WTC11 (cell line): ENCODE results near the gene SLC25A21. TPM values are rescaled to one million over a fixed set of nuclear protein-coding genes. Genes with fewer than 3 reads are reported as not detected.

Source experiments
- ATAC-seq: fragments of 200-7000 bp; cut with Tn5 transposase; 2 replicates; pipeline ENCODE4 v1.10.0; 2021; ENCODE audit warnings: mild to moderate bottlenecking, moderate library complexity
- CTCF ChIA-PET: fragments of 300-600 bp; sonication (Branson Sonifier 250); formaldehyde crosslinking; loops from one replicate; lab custom pipeline; 2021; ENCODE audit warnings: antibody characterized with exemption; lab: Charles Lee
- POLR2A ChIA-PET: fragments of 350-600 bp; sonication (Branson Sonifier 250); formaldehyde crosslinking; loops from one replicate; lab custom pipeline; 2021; ENCODE audit warnings: antibody characterized with exemption; lab: Charles Lee
- DNase-seq: peaks from one replicate; pipeline ENCODE4 v3.0.0; 2021; ENCODE audit warnings: low spot score
- H3K27ac Mint-ChIP-seq: 2 replicates; pipeline ENCODE4 v1.8.0; 2021; ENCODE audit warnings: mixed read lengths
- H3K27me3 Mint-ChIP-seq: 2 replicates; pipeline ENCODE4 v1.8.0; 2021; ENCODE audit warnings: low read depth, mild to moderate bottlenecking, moderate library complexity, mixed read lengths
- H3K36me3 Mint-ChIP-seq: 2 replicates; pipeline ENCODE4 v1.8.0; 2021; ENCODE audit warnings: mixed read lengths
- H3K4me1 Mint-ChIP-seq: 2 replicates; pipeline ENCODE4 v1.8.0; 2022; ENCODE audit warnings: mixed read lengths
- H3K4me3 Mint-ChIP-seq: 2 replicates; pipeline ENCODE4 v1.8.0; 2021; ENCODE audit warnings: mild to moderate bottlenecking, moderate library complexity, mixed read lengths
- H3K9me3 Mint-ChIP-seq: 2 replicates; pipeline ENCODE4 v1.8.0; 2021; ENCODE audit warnings: mixed read lengths
- CDX4 ChIP-seq: fragments of 250-450 bp; sonication (Bioruptor Pico); IDR thresholded peaks from 2 replicates; pipeline ENCODE4 v1.9.0; 2021; ENCODE audit warnings: moderate library complexity, mild to moderate bottlenecking, inconsistent platforms, borderline replicate concordance
- CTCF ChIP-seq: fragments of 200-600 bp; IDR thresholded peaks from 2 replicates; pipeline ENCODE4 v1.8.0; 2022; ENCODE audit warnings: antibody characterized with exemption
- E2F4 ChIP-seq: sonication (generic); formaldehyde crosslinking; IDR thresholded peaks from 2 replicates; pipeline ENCODE4 v1.8.1; 2022; ENCODE audit warnings: low read depth, mild to moderate bottlenecking, moderate library complexity, missing genetic modification reagents, borderline replicate concordance
- ELF4 ChIP-seq: sonication (generic); formaldehyde crosslinking; IDR thresholded peaks from 2 replicates; pipeline ENCODE4 v1.8.1; 2022; ENCODE audit warnings: low read depth, mild to moderate bottlenecking, moderate library complexity, missing genetic modification reagents
- ESRRA ChIP-seq: sonication (generic); formaldehyde crosslinking; IDR thresholded peaks from 2 replicates; pipeline ENCODE4 v1.8.1; 2022; ENCODE audit warnings: mild to moderate bottlenecking, missing genetic modification reagents, borderline replicate concordance
- FOXK1 ChIP-seq: sonication (generic); formaldehyde crosslinking; IDR thresholded peaks from 2 replicates; pipeline ENCODE4 v1.8.0; 2022; ENCODE audit warnings: mild to moderate bottlenecking, moderate library complexity, missing genetic modification reagents
- GRHL2 ChIP-seq: fragments of 250-450 bp; sonication (Bioruptor Pico); IDR thresholded peaks from 2 replicates; pipeline ENCODE4 v1.8.0; 2022; ENCODE audit warnings: mild to moderate bottlenecking, moderate library complexity; ENCODE audit not compliant: insufficient replicate concordance, severe bottlenecking
- KAT7 ChIP-seq: sonication (generic); formaldehyde crosslinking; IDR thresholded peaks from 2 replicates; pipeline ENCODE4 v1.8.1; 2023; ENCODE audit warnings: missing genetic modification reagents, mild to moderate bottlenecking, borderline replicate concordance
- NR1H2 ChIP-seq: sonication (generic); formaldehyde crosslinking; IDR thresholded peaks from 2 replicates; pipeline ENCODE4 v1.9.0; 2021; ENCODE audit warnings: mild to moderate bottlenecking, moderate library complexity, missing genetic modification reagents
- OVOL2 ChIP-seq: fragments of 250-450 bp; sonication (Bioruptor Pico); IDR thresholded peaks from 2 replicates; pipeline ENCODE4 v1.9.0; 2021; ENCODE audit warnings: mild to moderate bottlenecking, borderline replicate concordance
- STAT6 ChIP-seq: sonication (generic); formaldehyde crosslinking; conservative IDR thresholded peaks from 2 replicates; pipeline ENCODE4 v1.8.1; 2023; ENCODE audit warnings: mild to moderate bottlenecking, low read depth, missing genetic modification reagents, moderate library complexity
- TP53 ChIP-seq: sonication (generic); formaldehyde crosslinking; IDR thresholded peaks from 2 replicates; pipeline ENCODE4 v1.8.1; 2023; ENCODE audit warnings: mild to moderate bottlenecking, missing genetic modification reagents
- ZBTB43 ChIP-seq: sonication (generic); formaldehyde crosslinking; IDR thresholded peaks from 2 replicates; pipeline ENCODE4 v1.8.1; 2023; ENCODE audit warnings: mild to moderate bottlenecking, missing genetic modification reagents
- ZNF138 ChIP-seq: sonication (generic); formaldehyde crosslinking; conservative IDR thresholded peaks from 2 replicates; pipeline ENCODE4 v1.8.1; 2022; ENCODE audit warnings: mild to moderate bottlenecking, moderate library complexity, missing genetic modification reagents
- ZNF219 ChIP-seq: sonication (generic); formaldehyde crosslinking; IDR thresholded peaks from 2 replicates; pipeline ENCODE4 v1.8.0; 2023; ENCODE audit warnings: missing genetic modification reagents, mild to moderate bottlenecking, borderline replicate concordance
- ZNF416 ChIP-seq: fragments of 250-450 bp; sonication (Bioruptor Pico); IDR thresholded peaks from 2 replicates; pipeline ENCODE4 v1.9.0; 2021; ENCODE audit warnings: mild to moderate bottlenecking, inconsistent platforms
- ZSCAN18 ChIP-seq: fragments of 250-450 bp; sonication (Bioruptor Pico); IDR thresholded peaks from 2 replicates; pipeline ENCODE4 v2.1.2; 2022; ENCODE audit warnings: mild to moderate bottlenecking, moderate library complexity
- total RNA-seq: library from RNA; stranded (reverse); gene quantifications from 3 replicates; pipeline ENCODE4 v1.2.3, GENCODE V29; 2021
- TF ChIP-seq, protein P1 (sequence below): sonication (generic); formaldehyde crosslinking; IDR thresholded peaks from 2 replicates; pipeline ENCODE4 v1.8.1; 2022; ENCODE audit warnings: mild to moderate bottlenecking, moderate library complexity, missing genetic modification reagents
- TF ChIP-seq, protein P2 (sequence below): sonication (generic); formaldehyde crosslinking; IDR thresholded peaks from 2 replicates; pipeline ENCODE4 v1.8.1; 2022; ENCODE audit warnings: mild to moderate bottlenecking, missing genetic modification reagents, moderate library complexity, borderline replicate concordance
- TF ChIP-seq, protein P3 (sequence below): sonication (generic); formaldehyde crosslinking; IDR thresholded peaks from 2 replicates; pipeline ENCODE4 v1.8.1; 2023; ENCODE audit warnings: mild to moderate bottlenecking, missing genetic modification reagents, moderate library complexity

The SLC25A21 gene
- total RNA-seq, 1 experiment from 2014 or later: 8.2 TPM

GRCh38 chr14:37170237-37170636 lies 2.2 kb downstream of the SLC25A21 start:
- TF ChIP-seq ELF4 (CRISPR knock-in tag) (no peak), ZSCAN18 (CRISPR knock-in tag) (no peak), ESRRA (CRISPR knock-in tag) (no peak), ZBTB43 (CRISPR knock-in tag) (no peak)
- TF ChIP-seq, protein P1, sequence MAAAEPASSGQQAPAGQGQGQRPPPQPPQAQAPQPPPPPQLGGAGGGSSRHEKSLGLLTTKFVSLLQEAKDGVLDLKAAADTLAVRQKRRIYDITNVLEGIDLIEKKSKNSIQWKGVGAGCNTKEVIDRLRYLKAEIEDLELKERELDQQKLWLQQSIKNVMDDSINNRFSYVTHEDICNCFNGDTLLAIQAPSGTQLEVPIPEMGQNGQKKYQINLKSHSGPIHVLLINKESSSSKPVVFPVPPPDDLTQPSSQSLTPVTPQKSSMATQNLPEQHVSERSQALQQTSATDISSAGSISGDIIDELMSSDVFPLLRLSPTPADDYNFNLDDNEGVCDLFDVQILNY (CRISPR knock-in tag): no peak
- TF ChIP-seq, protein P2, sequence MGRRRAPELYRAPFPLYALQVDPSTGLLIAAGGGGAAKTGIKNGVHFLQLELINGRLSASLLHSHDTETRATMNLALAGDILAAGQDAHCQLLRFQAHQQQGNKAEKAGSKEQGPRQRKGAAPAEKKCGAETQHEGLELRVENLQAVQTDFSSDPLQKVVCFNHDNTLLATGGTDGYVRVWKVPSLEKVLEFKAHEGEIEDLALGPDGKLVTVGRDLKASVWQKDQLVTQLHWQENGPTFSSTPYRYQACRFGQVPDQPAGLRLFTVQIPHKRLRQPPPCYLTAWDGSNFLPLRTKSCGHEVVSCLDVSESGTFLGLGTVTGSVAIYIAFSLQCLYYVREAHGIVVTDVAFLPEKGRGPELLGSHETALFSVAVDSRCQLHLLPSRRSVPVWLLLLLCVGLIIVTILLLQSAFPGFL (CRISPR knock-in tag): no peak
- ChIA-PET CTCF (interaction anchor here (0.7 kb wide), 1 partner anchor 19 kb away, joined by 3 read pairs; no protein-coding TSS in a partner anchor), POLR2A (no interaction called here)
- Mint-ChIP-seq H3K27me3 (no peaks in the 10 kb centered on the region; the same call in 1 of the 2 replicates), H3K4me1 (peaks cover 60% of the 10 kb centered on the region), H3K9me3 (no peaks in the 10 kb centered on the region), H3K27ac (no peak overlapping the region), H3K4me3 (peak overlapping the region; percentile 43), H3K36me3 (no peaks in the 10 kb centered on the region)
- DNase-seq (no peak), ATAC-seq (no peak)

DNA sequence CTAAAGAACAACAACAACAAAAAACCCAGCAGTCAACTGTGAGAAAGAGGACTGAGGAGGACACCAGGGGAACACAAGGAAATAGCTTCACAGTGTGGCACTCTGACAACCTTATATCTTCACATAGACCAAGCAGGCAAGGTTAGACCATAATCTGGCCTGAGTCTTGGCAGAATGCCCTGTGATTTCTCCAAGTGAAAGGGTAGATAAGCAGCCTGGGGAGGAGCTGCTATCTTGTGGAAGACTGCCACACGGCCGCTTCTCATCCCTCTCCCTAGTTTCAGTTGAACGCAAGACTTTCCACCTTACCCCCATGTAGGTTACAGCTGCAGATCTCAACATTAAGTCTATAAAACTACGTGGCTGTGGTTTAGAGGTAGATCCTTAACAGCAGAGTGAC lies 3.7 kb downstream of the SLC25A21 start:
- ChIA-PET CTCF (interaction anchor here (0.6 to 1.5 kb wide), 5 partner anchors 18 to 144 kb away, joined by 3 read pairs; no protein-coding TSS in a partner anchor), POLR2A (interaction anchor here (1.5 kb wide), 1 partner anchor 29 kb away, joined by 3 read pairs; the partner anchor contains the start of gene MIPOL1)
- no peaks in the 10 kb centered on the region for H3K9me3 Mint-ChIP-seq
- DNase-seq (no peak), ATAC-seq (no peak)
- peaks cover 61% of the 10 kb centered on the region for H3K4me1 Mint-ChIP-seq
- no peaks in the 10 kb centered on the region; the same call in 1 of the 2 replicates for H3K27me3 Mint-ChIP-seq
- H3K36me3 Mint-ChIP-seq: no peaks in the 10 kb centered on the region
- peak overlapping the region; percentile 51 for H3K27ac Mint-ChIP-seq
- no peak overlapping the region for H3K4me3 Mint-ChIP-seq
- TF ChIP-seq CTCF (no peak), FOXK1 (CRISPR knock-in tag) (no peak), ZNF416 (CRISPR knock-in tag) (no peak), ZNF219 (CRISPR knock-in tag) (no peak), STAT6 (CRISPR knock-in tag) (no peak), OVOL2 (CRISPR knock-in tag) (no peak), CDX4 (CRISPR knock-in tag) (no peak), KAT7 (CRISPR knock-in tag) (no peak), TP53 (no peak), GRHL2 (CRISPR knock-in tag) (no peak), ZNF138 (CRISPR knock-in tag) (no peak), NR1H2 (no peak), E2F4 (no peak), ELF4 (CRISPR knock-in tag) (no peak)
- TF ChIP-seq, protein P3, sequence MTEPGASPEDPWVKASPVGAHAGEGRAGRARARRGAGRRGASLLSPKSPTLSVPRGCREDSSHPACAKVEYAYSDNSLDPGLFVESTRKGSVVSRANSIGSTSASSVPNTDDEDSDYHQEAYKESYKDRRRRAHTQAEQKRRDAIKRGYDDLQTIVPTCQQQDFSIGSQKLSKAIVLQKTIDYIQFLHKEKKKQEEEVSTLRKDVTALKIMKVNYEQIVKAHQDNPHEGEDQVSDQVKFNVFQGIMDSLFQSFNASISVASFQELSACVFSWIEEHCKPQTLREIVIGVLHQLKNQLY (CRISPR knock-in tag): no peak
